Kidney glomerular epithelial cell (primary cell): ENCODE measurements around the gene IL4R.

ENCODE experiments used
- DNase-seq: peaks from one replicate; lab custom pipeline; 2025; lab: John Stamatoyannopoulos, UW

Gene IL4R

GRCh38 chr16:27315333-27316037 lies 1.7 kb downstream of the IL4R start:
- peak; percentile 15 for DNase-seq

DNA sequence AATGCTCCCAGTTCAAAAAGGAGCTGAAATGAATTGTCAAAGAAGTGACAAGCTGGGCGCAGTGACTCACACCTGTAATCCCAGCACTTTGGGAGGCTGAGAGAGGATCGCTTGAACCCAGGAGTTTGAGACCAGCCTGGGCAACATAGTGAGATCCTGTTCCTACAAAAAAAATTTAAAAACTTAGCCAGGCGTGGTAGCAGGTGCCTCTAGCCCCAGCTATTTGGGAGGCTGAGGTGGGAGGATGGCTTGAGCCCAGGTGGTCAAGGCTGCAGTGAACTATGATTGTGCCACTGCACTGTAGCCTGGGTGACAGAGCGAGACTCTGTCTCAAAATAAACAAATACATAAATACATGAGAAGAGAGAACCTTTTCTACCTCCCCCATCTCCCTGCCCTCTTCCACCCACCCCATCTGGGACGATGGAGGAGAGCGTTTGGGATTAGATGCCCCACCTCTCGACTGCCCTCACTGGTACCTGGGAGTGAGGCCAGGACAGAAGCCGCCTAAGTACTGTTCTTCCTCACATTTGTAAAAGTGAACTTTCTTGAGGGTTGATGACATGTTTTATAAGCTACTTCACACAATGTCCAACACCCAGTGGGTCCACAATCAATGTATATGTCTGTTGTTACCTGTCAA lies 2.4 kb downstream of the IL4R start:
- DNase-seq: no peak

GRCh38 chr16:27317320-27317719 lies 3.5 kb downstream of the IL4R start:
- DNase-seq: no peak

- DNase-seq: no peak
Measured at GRCh38 chr16:27317738-27318391, 4.1 kb downstream of the IL4R start.

GRCh38 chr16:27318392-27319256 lies 4.8 kb downstream of the IL4R start:
- no peak for DNase-seq

GRCh38 chr16:27319257-27319965 lies 5.6 kb downstream of the IL4R start:
- DNase-seq: no peak

- DNase-seq: no peak
Measured at GRCh38 chr16:27320261-27321012, 6.7 kb downstream of the IL4R start.

DNA sequence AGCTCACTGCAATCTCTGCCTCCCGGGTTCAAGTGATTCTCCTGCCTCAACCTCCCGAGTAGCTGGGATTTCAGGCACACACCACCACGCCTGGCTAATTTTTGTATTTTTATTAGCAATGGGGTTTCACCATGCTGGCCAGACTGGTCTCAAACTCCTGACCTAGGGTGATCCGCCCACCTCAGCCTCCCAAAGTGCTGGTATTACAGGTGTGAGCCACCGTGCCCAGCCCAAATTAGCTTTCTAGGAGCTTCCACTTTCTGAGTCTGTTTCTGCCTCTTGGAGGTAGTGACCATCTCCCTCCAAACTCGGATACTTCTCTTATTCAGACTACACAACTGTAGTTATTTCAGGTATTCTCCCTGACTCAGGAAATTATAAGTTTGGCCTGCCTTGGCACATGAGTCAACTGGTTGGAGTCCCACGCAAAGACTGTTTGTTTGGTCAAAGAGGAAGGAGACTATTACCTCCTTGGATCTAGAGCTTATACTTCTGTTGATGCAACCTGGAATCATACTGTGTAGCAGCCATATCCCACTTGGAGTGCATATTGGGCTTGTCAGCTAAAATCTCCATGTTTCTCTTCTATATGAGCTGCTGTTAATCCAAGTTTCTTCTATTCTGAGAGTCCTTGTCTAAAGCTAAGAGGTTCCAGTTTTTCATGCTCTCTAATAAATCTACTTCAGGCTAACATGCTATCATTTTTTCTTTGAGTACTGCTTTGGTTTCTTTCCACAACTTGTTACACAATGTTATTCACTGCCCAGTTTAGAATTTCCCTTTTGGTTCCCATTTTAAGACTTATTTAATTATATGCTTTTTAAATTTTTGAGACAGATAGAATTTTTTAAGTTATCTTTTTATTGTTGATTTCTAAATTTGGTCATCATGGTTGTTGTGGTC lies 7.5 kb downstream of the IL4R start:
- no peak for DNase-seq

DNA sequence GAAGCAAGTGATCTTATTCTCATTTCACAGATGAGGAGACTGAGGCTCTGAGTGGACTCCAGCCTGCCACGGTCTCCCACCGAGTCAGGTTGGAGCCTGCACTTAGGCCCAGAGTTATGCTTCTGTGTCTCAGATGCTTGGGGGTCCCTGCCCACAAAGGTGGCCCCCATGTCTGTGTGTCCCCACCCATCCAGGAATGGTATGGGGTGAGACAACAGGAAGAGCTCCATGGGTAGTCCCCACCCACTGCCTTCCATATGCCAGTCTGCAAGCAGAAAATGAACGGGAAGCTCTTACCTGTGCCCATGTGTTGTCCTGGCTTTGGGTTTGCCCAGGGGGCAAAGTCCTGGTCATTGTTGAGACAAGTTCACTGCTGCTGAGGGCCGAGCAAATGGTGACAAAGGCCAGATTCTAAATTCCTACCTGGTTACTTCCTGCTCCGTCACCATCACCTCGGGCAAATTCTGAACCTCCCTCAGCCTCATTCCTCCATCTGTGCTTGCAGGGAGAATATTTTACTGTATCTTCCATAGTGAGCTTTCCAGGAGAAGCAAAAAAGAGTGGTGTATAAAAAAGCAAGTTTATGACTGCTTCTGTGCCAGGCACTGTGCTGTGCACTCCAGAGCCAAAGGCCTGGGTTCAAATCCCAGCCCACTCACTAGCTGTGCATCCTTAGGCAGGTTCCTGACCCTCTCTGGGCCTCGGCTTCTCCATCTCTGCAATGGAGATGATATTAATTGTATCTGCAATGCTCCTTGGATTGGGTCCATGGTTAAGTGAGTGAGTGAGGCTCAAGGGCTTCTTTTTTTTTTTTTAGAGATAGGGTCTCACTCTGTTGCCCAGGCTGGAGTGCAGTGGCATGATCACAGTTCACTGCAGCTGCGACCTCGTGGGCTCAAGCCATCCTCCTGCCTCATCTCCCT lies 9.3 kb downstream of the IL4R start:
- no peak for DNase-seq

- no peak for DNase-seq
Measured at GRCh38 chr16:27323781-27324561, 10.2 kb downstream of the IL4R start.

- no peak for DNase-seq
Measured at GRCh38 chr16:27324851-27325301, 11.1 kb downstream of the IL4R start.

DNA sequence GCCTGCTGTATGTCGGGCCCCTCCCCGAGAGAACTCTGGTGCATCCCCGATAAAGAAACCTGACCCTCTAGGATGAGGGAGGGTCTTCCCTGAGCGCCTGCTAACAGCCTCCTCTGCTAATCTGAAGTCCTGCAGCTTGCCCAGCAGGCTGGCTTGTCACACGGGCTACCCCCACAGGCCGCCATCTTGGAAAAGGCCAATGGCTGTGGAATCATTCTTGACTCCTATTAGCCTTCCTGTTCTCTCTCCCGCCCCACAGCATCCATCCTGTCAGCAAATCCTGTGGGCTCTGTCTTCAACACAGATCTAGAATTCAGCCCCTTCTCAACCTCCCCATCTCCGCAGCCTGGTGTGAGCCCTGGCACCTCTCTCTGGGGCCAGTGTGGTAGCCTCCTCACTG lies 12.0 kb downstream of the IL4R start:
- no peak for DNase-seq

GRCh38 chr16:27326251-27326650 lies 12.5 kb downstream of the IL4R start:
- DNase-seq: no peak

DNA sequence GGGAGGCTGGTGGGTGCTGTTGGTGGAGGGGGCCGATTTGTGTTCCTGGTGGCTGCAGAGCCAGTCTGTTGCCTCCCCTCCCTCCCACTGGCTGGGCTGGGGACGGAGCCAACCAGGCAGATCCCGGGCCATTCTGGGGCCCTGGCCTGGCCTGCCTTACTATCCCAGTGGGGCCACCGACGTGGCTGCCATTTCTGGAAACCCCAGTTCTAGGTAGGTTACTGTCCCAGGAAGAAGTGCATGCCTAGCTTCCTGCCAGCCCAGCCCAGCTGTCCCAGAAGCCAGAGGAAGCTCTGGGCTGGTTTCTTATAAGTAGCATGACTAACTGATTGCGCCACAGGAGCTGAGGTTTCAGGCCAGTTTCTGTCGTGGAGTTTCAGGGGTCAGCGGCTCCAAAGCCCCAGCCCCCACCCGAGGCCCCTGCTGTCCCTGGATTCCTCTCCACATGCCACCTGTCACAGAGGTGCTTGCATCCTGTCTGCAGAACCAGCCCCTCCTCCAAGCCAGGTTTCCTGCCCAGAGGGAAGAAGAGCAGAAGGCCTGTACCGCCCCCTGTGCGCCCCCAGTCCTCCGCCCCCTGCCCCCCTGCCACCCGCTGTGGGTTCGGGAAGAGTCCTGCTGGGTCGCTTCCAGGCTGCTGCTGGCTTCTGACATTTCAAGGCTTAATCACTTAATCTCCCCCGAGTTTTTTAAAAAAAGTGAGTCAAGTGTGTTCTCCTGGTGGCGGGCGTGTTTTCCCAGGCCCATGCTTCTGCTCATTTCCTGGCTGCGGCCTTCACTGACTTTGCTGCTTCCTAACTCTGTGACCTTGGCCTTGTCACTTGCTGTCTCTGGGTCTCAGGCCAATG lies 13.2 kb downstream of the IL4R start:
- DNase-seq: peak; percentile 53

GRCh38 chr16:27327586-27327915 lies 13.8 kb downstream of the IL4R start:
- DNase-seq: no peak

DNA sequence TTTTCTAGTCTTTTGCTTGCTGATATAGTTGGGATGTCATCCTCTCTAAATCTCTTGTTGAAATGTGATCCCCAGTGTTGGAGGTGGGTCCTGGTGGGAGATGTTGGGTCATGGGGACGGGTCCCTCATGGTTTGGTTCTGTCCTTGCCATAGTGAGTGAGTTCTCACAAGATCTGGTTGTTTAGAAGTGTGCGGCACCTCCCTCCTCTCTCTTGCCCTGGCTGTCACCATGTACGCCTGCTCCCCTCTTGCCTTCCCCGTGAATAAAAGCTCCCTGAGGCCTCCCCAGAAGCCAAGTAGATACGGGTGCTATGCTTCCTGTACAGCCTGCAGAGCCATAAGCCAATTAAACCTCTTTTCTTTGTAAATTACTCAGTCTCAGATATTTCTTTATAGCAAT lies 15.2 kb downstream of the IL4R start:
- DNase-seq: no peak
